ENCODE measurements around the gene CD37. TPM values are rescaled to one million over a fixed set of nuclear protein-coding genes. Genes with fewer than 3 reads are reported as not detected.

Gene CD37
- total and polyA plus RNA-seq, 2 of the 4 experiments (the other 2 are of a cell fraction) = not detected

- peaks cover 24% of the 10 kb centered on the region for H3K36me3 ChIP-seq (ENCODE audit: control insufficient read depth, insufficient read depth, low read length)
- peak overlapping the region; percentile 82 for H3K4me3 ChIP-seq (ENCODE audit: insufficient read depth, low read depth, low read length)
- TF ChIP-seq RCOR1 (IDR thresholded peaks at IDR 0.05; ENCODE audit: insufficient replicate concordance, low read length) (no peak), MXI1 (IDR thresholded peaks at IDR 0.05; ENCODE audit: borderline replicate concordance, low read depth, low read length) (peak; percentile 24; the same call in 1 of the 2 replicates), RAD21 (IDR thresholded peaks at IDR 0.05; ENCODE audit: low read length) (no peak), POLR2A (IDR thresholded peaks at IDR 0.05; ENCODE audit: low read depth, low read length) (peak; percentile 74), MAZ (IDR thresholded peaks at IDR 0.05; ENCODE audit: borderline replicate concordance, low read depth, low read length) (peak; percentile 86)
- peak overlapping the region; percentile 65; the same call in 1 of the 3 replicates for H2BK15ac ChIP-seq (ENCODE audit: low read depth, low read length)
- ATAC-seq (ENCODE audit: low read depth) (peak; percentile 49), DNase-seq (peak; percentile 80)
- H2BK5ac ChIP-seq (ENCODE audit: low read depth, low read length, poor library complexity, severe bottlenecking) = peak overlapping the region; percentile 81
- H3K9me3 ChIP-seq (ENCODE audit: control insufficient read depth, insufficient read depth, low read length) = no peaks in the 10 kb centered on the region
- H3K14ac ChIP-seq (replicated peaks; ENCODE audit: low read depth, low read length) = peak overlapping the region; percentile 100
- H2BK120ac ChIP-seq (ENCODE audit: low read depth, low read length) = peak overlapping the region; percentile 88
- peak overlapping the region; percentile 100 for H4K5ac ChIP-seq (ENCODE audit: low read depth, low read length)
- peaks cover 16% of the 10 kb centered on the region for H3K9me1 ChIP-seq (ENCODE audit: insufficient read depth, low read length)
- H3K4ac ChIP-seq (ENCODE audit: low read depth, low read length) = peak overlapping the region; percentile 100
- peak overlapping the region; percentile 99 for H3K18ac ChIP-seq (ENCODE audit: low read depth, low read length)
- peak overlapping the region; percentile 100 for H3K9ac ChIP-seq (ENCODE audit: low read depth, low read length)
- ChIA-PET POLR2A (ENCODE audit: unreplicated experiment) (interaction anchor here (0.6 to 1.0 kb wide), 2 partner anchors 10 to 1403 kb away, joined by 3 read pairs; no protein-coding TSS in a partner anchor), CTCF (no interaction called here)
- peak overlapping the region; percentile 100 for H3K23ac ChIP-seq (ENCODE audit: low read depth, low read length)
- dilution Hi-C loops (cut with HindIII; ENCODE audit: low sequenced_read_pairs, unreplicated experiment) = no loop called here
- 0% methylated on average over 6 of the region's 27 CpGs; no CpG with 5 or more reads in 1 of the 2 experiments for WGBS, 2 experiments (ENCODE audit: extremely low coverage in 2 of 2, insufficient read length in 1 of 2)
- H4K20me1 ChIP-seq (ENCODE audit: insufficient read depth, low read length) = peaks cover 6% of the 10 kb centered on the region; the same call in 1 of the 2 replicates
- H2AFZ ChIP-seq (replicated peaks; ENCODE audit: low read length, poor library complexity) = peak overlapping the region; percentile 96
- peak overlapping the region; percentile 86 for H3K56ac ChIP-seq (ENCODE audit: extremely low read depth, insufficient read depth, low read length)
- peak overlapping the region; percentile 99 to 100 for H4K8ac ChIP-seq (ENCODE audit: low read depth in 2 of 2, low read length in 2 of 2)
- no TSS peak for BruUV-seq (replicated peaks)
- H3K4me1 ChIP-seq (ENCODE audit: control insufficient read depth, insufficient read depth, low read length) = peaks cover 3% of the 10 kb centered on the region; the same call in 1 of the 2 replicates
- 0 out of 2 replicates have a peak overlapping the region, but pooled peaks have one; percentile 55 for H2BK20ac ChIP-seq (ENCODE audit: low read depth, low read length)
- intact Hi-C loops (cut with micrococcal nuclease) = no loop called here
- peak overlapping the region; percentile 100 for H2AK9ac ChIP-seq (replicated peaks; ENCODE audit: low read depth, low read length, poor library complexity)
- H3K79me1 ChIP-seq (ENCODE audit: low read depth in 1 of 2, low read length in 2 of 2) = peaks cover 12 to 60% of the 10 kb centered on the region in 2 experiments
- in situ Hi-C loops (cut with MboI; ENCODE audit: low sequenced_read_pairs) = no loop called here
- peak overlapping the region; percentile 99 for H3K27ac ChIP-seq (ENCODE audit: insufficient read depth, low read length)
- H4K91ac ChIP-seq (ENCODE audit: insufficient read depth, low read depth, low read length) = peak overlapping the region; percentile 99
- H2AK5ac ChIP-seq (ENCODE audit: low read depth, low read length) = peak overlapping the region; percentile 100
- peak overlapping the region; percentile 96 for H3K4me2 ChIP-seq (ENCODE audit: low read depth, low read length)
- no peaks in the 10 kb centered on the region for H3K27me3 ChIP-seq (ENCODE audit: control insufficient read depth, insufficient read depth, low read length)
Observed at GRCh38 chr19:49361438-49362047, 26.3 kb downstream of the CD37 start.
